GM12878 (cell line): ENCODE measurements around the gene NCF1. TPM values are rescaled to one million over a fixed set of nuclear protein-coding genes. Genes with fewer than 3 reads are reported as not detected.
"Not testable (repeated sequence)": the region's sequence is repeated elsewhere in the genome, so short reads cannot be mapped to it uniquely, and the experiment has no call there.

Experiments
- ATAC-seq: fragments of 200-7000 bp; cut with Tn5 transposase; 3 replicates; pipeline ENCODE4 v1.9.1; 2020; ENCODE audit warnings: mild to moderate bottlenecking, moderate library complexity
- BruUV-seq: library from RNA; stranded (reverse); fragments of 400-500 nt; replicated peaks from 2 replicates; lab custom pipeline; 2021; lab: Mats Ljungman, UMichigan
- CTCF ChIA-PET: fragments of 300-600 bp; sonication (Branson Sonifier 250); formaldehyde crosslinking; extraction: SDS; loops from one replicate; lab custom pipeline; 2021; ENCODE audit warnings: inconsistent platforms; lab: Yijun Ruan, JAX
- POLR2A ChIA-PET: fragments of 350-600 bp; formaldehyde crosslinking; extraction: SDS; loops from one replicate; lab custom pipeline; 2021; ENCODE audit warnings: inconsistent platforms; lab: Charles Lee
- RAD21 ChIA-PET: fragments of 300-600 bp; sonication (Branson Sonifier 250); formaldehyde crosslinking; loops from one replicate; lab custom pipeline; 2023; ENCODE audit warnings: antibody characterized with exemption; ENCODE audit not compliant: unreplicated experiment; lab: Charles Lee
- SMC1A ChIA-PET: fragments of 300-600 bp; sonication (Branson Sonifier 250); formaldehyde crosslinking; loops from one replicate; lab custom pipeline; 2023; ENCODE audit not compliant: unreplicated experiment, uncharacterized antibody; lab: Charles Lee
- DNase-seq: peaks from one replicate; pipeline ENCODE4 v3.0.0-alpha.2; 2011; ENCODE audit warnings: low read depth, low spot score
- FAIRE-seq: peaks from 3 replicates; lab custom pipeline; 2011; peaks lifted over from hg19 to GRCh38; lab: Jason Lieb, UNC
- H2AFZ ChIP-seq: 2 replicates; pipeline ENCODE4 v1.6.0; 2011; ENCODE audit warnings: low read depth, low read length, control low read depth; ENCODE audit not compliant: control insufficient read depth
- H3K27ac ChIP-seq: 2 replicates; pipeline ENCODE4 v1.5.1; 2011; ENCODE audit warnings: control low read depth; ENCODE audit not compliant: control insufficient read depth, insufficient read depth
- H3K27me3 ChIP-seq, 2 experiments: replicated peaks in 1 of 2; 2 replicates each; pipeline versions ENCODE4 v1.6.0 to v1.6.1; 2011; ENCODE audit warnings: low read length in 1 of 2; ENCODE audit not compliant: control insufficient read depth in 2 of 2, insufficient read depth in 2 of 2
- H3K36me3 ChIP-seq, 2 experiments: 2 replicates each; pipeline ENCODE4 v1.5.1; 2011; ENCODE audit warnings: low read length in 1 of 2; ENCODE audit not compliant: control insufficient read depth in 2 of 2, insufficient read depth in 2 of 2
- H3K4me1 ChIP-seq: 2 replicates; pipeline ENCODE4 v1.6.1; 2011; ENCODE audit warnings: mild to moderate bottlenecking, low read length, moderate library complexity, mixed read lengths; ENCODE audit not compliant: control insufficient read depth, insufficient read depth
- H3K4me2 ChIP-seq: 2 replicates; pipeline ENCODE4 v1.6.0; 2011; ENCODE audit warnings: control low read depth; ENCODE audit not compliant: control insufficient read depth, insufficient read depth
- H3K4me3 ChIP-seq: fragments of 200-600 bp; sonication (generic); 2 replicates; pipeline ENCODE4 v1.5.1; 2016
- H3K79me2 ChIP-seq: 2 replicates; pipeline ENCODE4 v1.6.0; 2011; ENCODE audit warnings: low read length; ENCODE audit not compliant: control insufficient read depth, insufficient read depth
- H3K9ac ChIP-seq: 2 replicates; pipeline ENCODE4 v1.8.0; 2011; ENCODE audit warnings: low read length, control low read depth, mixed read lengths; ENCODE audit not compliant: control insufficient read depth, insufficient read depth
- H3K9me3 ChIP-seq: replicated peaks from 3 replicates; pipeline ENCODE4 v1.5.1; 2011; ENCODE audit warnings: mild to moderate bottlenecking, low read length; ENCODE audit not compliant: control insufficient read depth, insufficient read depth
- H4K20me1 ChIP-seq: 2 replicates; pipeline ENCODE4 v1.6.0; 2011; ENCODE audit not compliant: control insufficient read depth, insufficient read depth
- WGBS: methylation state at CpG from one replicate; pipeline ENCODE4 v1.1.6; 2016; ENCODE audit warnings: low lambda C conversion rate; ENCODE audit not compliant: insufficient replicate concordance, insufficient coverage; ENCODE audit errors: missing lambda C conversion rate; 5-methylcytosine and 5-hydroxymethylcytosine counted together
- in situ Hi-C: fragments of 300-500 bp; cut with MboI; formaldehyde crosslinking; loops from 9 replicates; pipeline ENCODE4 v1.14.3; 2018; ENCODE audit warnings: mixed read lengths
- intact Hi-C: fragments of 100-400 bp; cut with micrococcal nuclease; formaldehyde crosslinking; loops from one replicate; pipeline ENCODE4 v1.14.2; 2022; ENCODE audit not compliant: unreplicated experiment
- polyA plus RNA-seq, 11 experiments: library from polyadenylated mRNA; depleted of rRNA in 4 of 11; unstranded in 6 of 11; stranded (reverse) in 5 of 11; fragments of >200 nt; fragmentation: Nextera tagmentation in 4 of 11; fragmentation: Illumina TruSeq in 1 of 11; extraction: Ambion mirVana in 4 of 11; extraction: Trizol in 1 of 11; gene quantifications; 1 replicate in 1 of 11; 2 replicates in 10 of 11; pipeline versions ENCODE4 v1.2.1 to v1.2.3, GENCODE V29; 2011 to 2016; ENCODE audit warnings: inconsistent platforms in 2 of 11, missing spikeins in 2 of 11, low read depth in 1 of 11
- total RNA-seq, 4 experiments: library from RNA; depleted of rRNA in 3 of 4; stranded (reverse); fragments of >200 nt in 3 of 4; fragmentation: Illumina TruSeq in 1 of 4; extraction: Trizol in 1 of 4; gene quantifications; 2 replicates each; pipeline versions ENCODE4 v1.2.1 to v1.2.3, GENCODE V29; 2013 to 2021

NCF1 gene
- total and polyA plus RNA-seq, 10 of the 15 experiments (the other 5 are each of a cell fraction or from before 2014, with no cell fraction given): 2.8 to 230 (median 134) TPM

- RAD21 ChIA-PET, H2AFZ ChIP-seq, H3K4me3 ChIP-seq, POLR2A ChIA-PET, H3K4me2 ChIP-seq, DNase-seq, H3K36me3 ChIP-seq, H3K79me2 ChIP-seq, BruUV-seq, H3K4me1 ChIP-seq, FAIRE-seq, H3K27ac ChIP-seq, in situ Hi-C loops, intact Hi-C loops, H3K27me3 ChIP-seq, H3K9me3 ChIP-seq, CTCF ChIA-PET, H3K9ac ChIP-seq, SMC1A ChIA-PET, H4K20me1 ChIP-seq: not testable (repeated sequence)
- no CpG with 5 or more reads among the region's 17 CpGs for WGBS
- peak; percentile 29 for ATAC-seq
Measured at GRCh38 chr7:74765205-74765918, 8.4 kb upstream of the NCF1 start.

- H3K9ac ChIP-seq, H3K4me1 ChIP-seq, H3K36me3 ChIP-seq, H3K27me3 ChIP-seq, H3K9me3 ChIP-seq, H3K79me2 ChIP-seq, H3K4me3 ChIP-seq, H2AFZ ChIP-seq, H3K27ac ChIP-seq, intact Hi-C loops, POLR2A ChIA-PET, CTCF ChIA-PET, SMC1A ChIA-PET, FAIRE-seq, BruUV-seq, DNase-seq, RAD21 ChIA-PET, in situ Hi-C loops, H4K20me1 ChIP-seq, H3K4me2 ChIP-seq: not testable (repeated sequence)
- ATAC-seq: peak; percentile 44
- no CpG with 5 or more reads among the region's 7 CpGs for WGBS
Measured at GRCh38 chr7:74766509-74766908, 7.3 kb upstream of the NCF1 start.
